ACHN (cell line): Measurements from ENCODE around the gene SMAD3.

Experiments
- DNase-seq: peaks from one replicate; pipeline ENCODE4 v3.0.0-alpha.2; 2015
- in situ Hi-C: cut with HindIII; loops from 2 replicates; pipeline ENCODE4 v1.10.0; 2017; ENCODE audit warnings: low sequenced_read_pairs, low pct_ligation_motif_present, low pct_unique_long_range_greater_than_20kb

Gene SMAD3

GRCh38 chr15:67132276-67132675, 66.9 kb downstream of the SMAD3 start:
- DNase-seq, result no peak
- in situ Hi-C loops, result no loop called here

- DNase-seq, result no peak
- in situ Hi-C loops, result no loop called here
Observed at GRCh38 chr15:67133026-67133425, 67.6 kb downstream of the SMAD3 start.

- peak; percentile 35 for DNase-seq
- in situ Hi-C loops, result no loop called here
Observed at GRCh38 chr15:67133738-67134066, 68.3 kb downstream of the SMAD3 start.

GRCh38 chr15:67134067-67134838, 68.9 kb downstream of the SMAD3 start:
- in situ Hi-C loops, result no loop called here
- DNase-seq, result peak; percentile 95

- in situ Hi-C loops, result no loop called here
- DNase-seq, result no peak
Observed at GRCh38 chr15:67134871-67135492, 69.6 kb downstream of the SMAD3 start.

- in situ Hi-C loops, result no loop called here
- DNase-seq, result peak; percentile 36
Observed at GRCh38 chr15:67135494-67135893, 70.1 kb downstream of the SMAD3 start.

GRCh38 chr15:67136802-67137201, 71.4 kb downstream of the SMAD3 start:
- in situ Hi-C loops, result no loop called here
- no peak for DNase-seq

GRCh38 chr15:67137319-67137718, 71.9 kb downstream of the SMAD3 start:
- in situ Hi-C loops, result no loop called here
- DNase-seq, result no peak

- in situ Hi-C loops, result no loop called here
- DNase-seq, result no peak
Observed at GRCh38 chr15:67137951-67138848, 72.8 kb downstream of the SMAD3 start.

- DNase-seq, result no peak
- in situ Hi-C loops, result no loop called here
Observed at GRCh38 chr15:67138891-67139855, 73.8 kb downstream of the SMAD3 start.

- DNase-seq, result no peak
- in situ Hi-C loops, result no loop called here
Observed at GRCh38 chr15:67140078-67140833, 74.9 kb downstream of the SMAD3 start.

GRCh38 chr15:67142092-67142766, 76.8 kb downstream of the SMAD3 start:
- no peak for DNase-seq
- in situ Hi-C loops, result no loop called here

GRCh38 chr15:67142767-67143100, 77.3 kb downstream of the SMAD3 start:
- peak; percentile 52 for DNase-seq
- in situ Hi-C loops, result no loop called here

GRCh38 chr15:67143646-67144045, 78.2 kb downstream of the SMAD3 start:
- in situ Hi-C loops, result no loop called here
- no peak for DNase-seq

- in situ Hi-C loops, result no loop called here
- no peak for DNase-seq
Observed at GRCh38 chr15:67144609-67145311, 79.4 kb downstream of the SMAD3 start.

- DNase-seq, result no peak
- in situ Hi-C loops, result no loop called here
Observed at GRCh38 chr15:67145312-67145610, 79.9 kb downstream of the SMAD3 start.

- in situ Hi-C loops, result no loop called here
- DNase-seq, result no peak
Observed at GRCh38 chr15:67145710-67146109, 80.3 kb downstream of the SMAD3 start.
